HG03095 (cell line): ENCODE data around the gene CYLD.

Experiments
- ATAC-seq: cut with Tn5 transposase; IDR thresholded peaks from one replicate; pipeline ENCODE4 v1.9.1; 2021; ENCODE audit warnings: moderate library complexity; ENCODE audit not compliant: unreplicated experiment

Gene CYLD

GRCh38 chr16:50841081-50841886 lies 99.4 kb downstream of the CYLD start:
- no peak for ATAC-seq

- no peak for ATAC-seq
Observed at GRCh38 chr16:50842013-50842505, 100.2 kb downstream of the CYLD start.

- ATAC-seq, result no peak
Observed at GRCh38 chr16:50842589-50842988, 100.7 kb downstream of the CYLD start.

- no peak for ATAC-seq
Observed at GRCh38 chr16:50844840-50845239, 103.0 kb downstream of the CYLD start.

- no peak for ATAC-seq
Observed at GRCh38 chr16:50845296-50845695, 103.4 kb downstream of the CYLD start.

GRCh38 chr16:50846511-50846910 lies 104.6 kb downstream of the CYLD start:
- no peak for ATAC-seq

GRCh38 chr16:50847166-50847565 lies 105.3 kb downstream of the CYLD start:
- ATAC-seq, result no peak

- ATAC-seq, result no peak
Observed at GRCh38 chr16:50848755-50849514, 107.0 kb downstream of the CYLD start.
